Upper lobe of left lung (tissue), 4 donors: ENCODE results near the gene H6PD.

Experiments used
- CTCF ChIP-seq, 6 experiments: fragments of 450-650 bp in 4 of 6; fragments of 200-600 bp in 2 of 6; sonication (generic) in 2 of 6; IDR thresholded peaks; one replicate each; pipeline ENCODE4 v1.5.1; 2016 to 2019; ENCODE audit warnings: antibody characterized with exemption in 6 of 6
- EP300 ChIP-seq, 4 donors: sonication (generic); formaldehyde crosslinking; IDR thresholded peaks; one replicate each; pipeline ENCODE4 v1.5.1; 2017; ENCODE audit warnings: antibody characterized with exemption in 4 of 4, control low read depth in 2 of 4
- POLR2A ChIP-seq, 4 donors: fragments of 450-650 bp; IDR thresholded peaks; one replicate each; pipeline ENCODE4 v1.5.1; 2016 to 2017; ENCODE audit warnings: antibody characterized with exemption in 4 of 4, mild to moderate bottlenecking in 2 of 4
- POLR2AphosphoS5 ChIP-seq, 2 donors: sonication (generic); formaldehyde crosslinking; IDR thresholded peaks; one replicate each; pipeline ENCODE4 v1.5.1; 2017; ENCODE audit warnings: antibody characterized with exemption in 2 of 2

- TF ChIP-seq CTCF (IDR thresholded peaks at IDR 0.05): no peak
- TF ChIP-seq POLR2AphosphoS5 (IDR thresholded peaks at IDR 0.05): no peak
- TF ChIP-seq POLR2A (IDR thresholded peaks at IDR 0.05): no peak
- no peak for TF ChIP-seq EP300 (IDR thresholded peaks at IDR 0.05)
These were observed 79.0 kb downstream of the H6PD start for GRCh38 chr1:9313576-9313975.
